ENCODE results near the gene GHRHR. TPM values are rescaled to one million over a fixed set of nuclear protein-coding genes. Genes with fewer than 3 reads are reported as not detected.

Gene GHRHR
- total RNA-seq, 6 experiments from 2014 or later = 0.37 to 0.60 (median 0.59) TPM; not detected in 3

DNA sequence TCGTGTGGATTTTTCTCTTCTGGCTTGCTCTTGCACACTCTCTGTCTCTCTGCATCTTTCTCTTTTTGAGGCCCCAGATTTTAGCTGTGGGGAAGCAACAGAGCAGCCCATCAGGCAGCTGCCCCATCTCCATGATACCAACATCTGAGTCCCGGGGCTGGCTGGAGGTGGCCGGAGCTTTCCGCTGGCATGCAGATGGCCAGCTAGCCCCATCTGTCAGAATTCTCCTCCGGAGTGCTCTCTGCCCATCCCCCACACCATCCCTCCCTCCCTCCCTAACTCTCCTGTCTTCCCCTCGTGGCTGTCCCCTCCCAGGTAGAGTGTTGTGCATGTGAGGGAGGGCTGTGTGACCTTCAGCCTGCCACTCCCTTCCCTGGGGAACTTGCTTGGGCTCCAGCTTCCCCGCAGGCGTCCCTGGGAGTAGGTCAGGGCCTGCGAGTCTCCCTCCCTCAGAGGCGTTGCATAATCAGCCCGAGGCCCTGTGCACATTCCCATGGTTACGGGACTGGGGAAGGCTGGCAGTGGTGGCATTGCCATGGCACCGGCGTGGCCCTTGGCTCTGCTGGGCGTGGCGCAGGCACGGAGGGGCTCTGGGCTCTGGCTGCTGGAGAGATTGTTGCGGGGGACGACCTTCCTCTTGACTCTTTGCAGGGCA lies 24.7 kb downstream of the GHRHR start:
- intact Hi-C loops (cut with DNase I) = loop anchor here in 1 of 2 donors (5.0 kb wide), 1 partner anchor 134 kb away; no protein-coding TSS in a partner anchor

DNA sequence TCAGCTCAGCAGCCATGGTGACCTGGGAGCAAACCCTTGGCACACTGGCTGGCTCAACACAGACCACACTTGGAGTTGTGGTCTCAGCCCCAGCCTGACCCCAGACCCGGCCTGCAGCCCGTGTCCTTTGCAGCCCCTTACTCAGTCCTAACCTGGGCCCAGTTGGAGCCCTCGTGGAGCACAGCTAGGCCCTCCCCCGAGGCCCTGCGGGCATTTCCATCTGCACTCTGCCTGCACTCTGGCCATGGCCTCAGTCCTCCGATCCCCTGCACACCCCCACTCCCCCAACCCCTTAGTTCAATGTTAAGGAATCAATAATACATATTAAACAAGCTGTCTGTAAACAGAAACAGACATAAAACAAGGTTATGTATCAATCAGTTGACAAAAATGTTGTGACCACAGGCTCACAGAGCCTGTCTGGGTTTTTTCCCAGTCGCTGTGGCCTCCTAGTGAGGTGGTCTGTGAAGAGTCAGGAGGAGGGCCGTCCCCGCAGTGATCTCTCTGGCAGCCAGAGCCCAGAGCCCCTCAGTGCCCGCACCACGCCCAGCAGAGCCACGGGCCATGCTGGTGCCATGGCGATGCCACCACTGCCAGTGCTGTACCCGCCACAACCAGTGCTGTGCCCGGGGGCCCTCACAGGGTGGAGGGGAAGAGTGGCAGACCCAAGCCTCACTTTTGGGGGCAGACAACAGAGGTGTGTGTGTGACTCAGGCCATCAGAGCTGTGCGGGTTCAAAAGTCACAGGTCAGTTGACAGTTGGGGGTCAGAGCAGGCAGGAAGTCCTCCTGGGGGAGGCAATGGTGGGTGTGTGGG lies 25.5 kb downstream of the GHRHR start:
- ATAC-seq (no peak), DNase-seq (no peak)
- no peak overlapping the region for H3K27ac ChIP-seq
- H3K9me3 ChIP-seq = no peaks in the 10 kb centered on the region
- no peak overlapping the region for H3K4me3 ChIP-seq
- intact Hi-C loops (cut with DNase I) = loop anchor here in 1 of 2 donors (5.0 kb wide), 1 partner anchor 133 kb away; no protein-coding TSS in a partner anchor
- no peaks in the 10 kb centered on the region for H3K4me1 ChIP-seq
- no peaks in the 10 kb centered on the region for H3K36me3 ChIP-seq
- 40% methylated on average over 1 of the region's 16 CpGs for WGBS (ENCODE audit: insufficient coverage, low coverage, low lambda C conversion rate, missing lambda C conversion rate)
- no peak for TF ChIP-seq POLR2A (IDR thresholded peaks at IDR 0.05)
- TF ChIP-seq, protein P1, sequence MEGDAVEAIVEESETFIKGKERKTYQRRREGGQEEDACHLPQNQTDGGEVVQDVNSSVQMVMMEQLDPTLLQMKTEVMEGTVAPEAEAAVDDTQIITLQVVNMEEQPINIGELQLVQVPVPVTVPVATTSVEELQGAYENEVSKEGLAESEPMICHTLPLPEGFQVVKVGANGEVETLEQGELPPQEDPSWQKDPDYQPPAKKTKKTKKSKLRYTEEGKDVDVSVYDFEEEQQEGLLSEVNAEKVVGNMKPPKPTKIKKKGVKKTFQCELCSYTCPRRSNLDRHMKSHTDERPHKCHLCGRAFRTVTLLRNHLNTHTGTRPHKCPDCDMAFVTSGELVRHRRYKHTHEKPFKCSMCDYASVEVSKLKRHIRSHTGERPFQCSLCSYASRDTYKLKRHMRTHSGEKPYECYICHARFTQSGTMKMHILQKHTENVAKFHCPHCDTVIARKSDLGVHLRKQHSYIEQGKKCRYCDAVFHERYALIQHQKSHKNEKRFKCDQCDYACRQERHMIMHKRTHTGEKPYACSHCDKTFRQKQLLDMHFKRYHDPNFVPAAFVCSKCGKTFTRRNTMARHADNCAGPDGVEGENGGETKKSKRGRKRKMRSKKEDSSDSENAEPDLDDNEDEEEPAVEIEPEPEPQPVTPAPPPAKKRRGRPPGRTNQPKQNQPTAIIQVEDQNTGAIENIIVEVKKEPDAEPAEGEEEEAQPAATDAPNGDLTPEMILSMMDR (IDR thresholded peaks at IDR 0.05) = no peak
- no peaks in the 10 kb centered on the region for H3K27me3 ChIP-seq

More for the DNA sequence above, 24.7 kb downstream of the GHRHR start:
- Histone ChIP-seq H3K9me3 (no peaks in the 10 kb centered on the region), H3K4me1 (no peaks in the 10 kb centered on the region), H3K27me3 (no peaks in the 10 kb centered on the region), H3K36me3 (no peaks in the 10 kb centered on the region), H3K4me3 (no peak overlapping the region), H3K27ac (no peak overlapping the region)
- 28% methylated on average over 11 of the region's 19 CpGs for WGBS (ENCODE audit: insufficient coverage, low coverage, low lambda C conversion rate, missing lambda C conversion rate)
- TF ChIP-seq, protein P1 (IDR thresholded peaks at IDR 0.05) = no peak
- DNase-seq (peak; percentile 61 to 74 (median 71)), ATAC-seq (peak; percentile 66 to 84 (median 75))

GRCh38 chr7:30989824-30990672 lies 26.3 kb downstream of the GHRHR start:
- H3K4me1 ChIP-seq = no peaks in the 10 kb centered on the region
- H3K27ac ChIP-seq = no peak overlapping the region
- ATAC-seq = no peak
- H3K27me3 ChIP-seq = no peaks in the 10 kb centered on the region
- intact Hi-C loops (cut with DNase I) = loop anchor here (5.0 to 10.0 kb wide), 2 partner anchors 115 to 132 kb away; no protein-coding TSS in a partner anchor
- no peaks in the 10 kb centered on the region for H3K9me3 ChIP-seq
- H3K36me3 ChIP-seq = no peaks in the 10 kb centered on the region
- no peak for TF ChIP-seq POLR2A (IDR thresholded peaks at IDR 0.05)
- TF ChIP-seq, protein P1 (IDR thresholded peaks at IDR 0.05) = no peak
- DNase-seq = no peak
- H3K4me3 ChIP-seq = no peak overlapping the region
- 69% methylated on average over 4 of the region's 10 CpGs for whole genome bisulfite sequencing (ENCODE audit: insufficient coverage, low coverage, low lambda C conversion rate, missing lambda C conversion rate)

GRCh38 chr7:30990673-30991170 lies 27.0 kb downstream of the GHRHR start:
- Histone ChIP-seq H3K27me3 (no peaks in the 10 kb centered on the region), H3K4me3 (no peak overlapping the region), H3K36me3 (no peaks in the 10 kb centered on the region), H3K9me3 (no peaks in the 10 kb centered on the region), H3K4me1 (no peaks in the 10 kb centered on the region), H3K27ac (no peak overlapping the region)
- DNase-seq (no peak), ATAC-seq (no peak)
- TF ChIP-seq, protein P1 (IDR thresholded peaks at IDR 0.05) = no peak
- no peak for TF ChIP-seq POLR2A (IDR thresholded peaks at IDR 0.05)
- WGBS (ENCODE audit: insufficient coverage, low coverage, low lambda C conversion rate, missing lambda C conversion rate) = 57% methylated on average over 6 of the region's 6 CpGs
- intact Hi-C loops (cut with DNase I) = loop anchor here in 1 of 2 donors (10.0 kb wide), 1 partner anchor 114 kb away; no protein-coding TSS in a partner anchor
